Pons (tissue), 1 donor: Measurements from ENCODE around the gene ARHGAP15.
"Not testable (repeated sequence)": the region's sequence is repeated elsewhere in the genome, so short reads cannot be mapped to it uniquely, and the experiment has no call there.

ENCODE experiments used
- DNase-seq: peaks from one replicate; pipeline ENCODE4 v3.0.0-alpha.2; 2016; ENCODE audit warnings: low spot score

The ARHGAP15 gene

GRCh38 chr2:143529118-143529720 is 400.0 kb downstream of the ARHGAP15 start:
- no peak for DNase-seq

GRCh38 chr2:143530758-143531157 is 401.5 kb downstream of the ARHGAP15 start:
- DNase-seq = no peak

- DNase-seq = no peak
Observed at GRCh38 chr2:143532061-143532460, 402.8 kb downstream of the ARHGAP15 start.

- DNase-seq = no peak
Observed at GRCh38 chr2:143533846-143534245, 404.6 kb downstream of the ARHGAP15 start.

GRCh38 chr2:143535802-143536201 is 406.6 kb downstream of the ARHGAP15 start:
- DNase-seq = no peak

GRCh38 chr2:143541899-143542298 is 412.7 kb downstream of the ARHGAP15 start:
- DNase-seq = not testable (repeated sequence)

- no peak for DNase-seq
Observed at GRCh38 chr2:143545059-143545948, 416.1 kb downstream of the ARHGAP15 start.

GRCh38 chr2:143545949-143546255 is 416.7 kb downstream of the ARHGAP15 start:
- no peak for DNase-seq

GRCh38 chr2:143548032-143548431 is 418.8 kb downstream of the ARHGAP15 start:
- DNase-seq = no peak

- no peak for DNase-seq
Observed at GRCh38 chr2:143550500-143550899, 421.3 kb downstream of the ARHGAP15 start.

- no peak for DNase-seq
Observed at GRCh38 chr2:143551971-143552650, 422.9 kb downstream of the ARHGAP15 start.

- DNase-seq = no peak
Observed at GRCh38 chr2:143553261-143553660, 424.0 kb downstream of the ARHGAP15 start.

GRCh38 chr2:143558665-143559064 is 429.4 kb downstream of the ARHGAP15 start:
- no peak for DNase-seq

GRCh38 chr2:143559147-143559546 is 429.9 kb downstream of the ARHGAP15 start:
- no peak for DNase-seq

- DNase-seq = no peak
Observed at GRCh38 chr2:143560724-143561123, 431.5 kb downstream of the ARHGAP15 start.

GRCh38 chr2:143564419-143564818 is 435.2 kb downstream of the ARHGAP15 start:
- no peak for DNase-seq

GRCh38 chr2:143571747-143572146 is 442.5 kb downstream of the ARHGAP15 start:
- no peak for DNase-seq

GRCh38 chr2:143572421-143572820 is 443.2 kb downstream of the ARHGAP15 start:
- DNase-seq = no peak

- DNase-seq = no peak
Observed at GRCh38 chr2:143574069-143574468, 444.9 kb downstream of the ARHGAP15 start.

- peak; percentile 49 for DNase-seq
Observed at GRCh38 chr2:143575340-143575739, 446.1 kb downstream of the ARHGAP15 start.

GRCh38 chr2:143577489-143577888 is 448.3 kb downstream of the ARHGAP15 start:
- DNase-seq = no peak

- peak; percentile 35 for DNase-seq
Observed at GRCh38 chr2:143579456-143579855, 450.2 kb downstream of the ARHGAP15 start.

- DNase-seq = peak; percentile 28
Observed at GRCh38 chr2:143581134-143581533, 451.9 kb downstream of the ARHGAP15 start.
